H1 (cell line): ENCODE data around the gene PHF10. TPM values are rescaled to one million over a fixed set of nuclear protein-coding genes. Genes with fewer than 3 reads are reported as not detected.

Experiments
- CTCF ChIA-PET: fragments of 300-600 bp; sonication (Branson Sonifier 250); formaldehyde crosslinking; loops from one replicate; lab custom pipeline; 2021; ENCODE audit not compliant: partially characterized antibody; lab: Charles Lee
- POLR2A ChIA-PET: fragments of 300-600 bp; sonication (Branson Sonifier 250); formaldehyde crosslinking; loops from one replicate; lab custom pipeline; 2021; ENCODE audit warnings: inconsistent platforms; ENCODE audit not compliant: partially characterized antibody; lab: Charles Lee
- DNase-seq, 2 experiments: peaks; one replicate each; pipeline versions ENCODE4 v3.0.0 to v3.0.0-alpha.2; 2010 to 2022; ENCODE audit warnings: low spot score in 2 of 2, low read depth in 1 of 2, mixed read lengths in 1 of 2
- FAIRE-seq: peaks from 2 replicates; lab custom pipeline; 2011; peaks lifted over from hg19 to GRCh38; lab: Jason Lieb, UNC
- H2AFZ ChIP-seq: 2 replicates; pipeline ENCODE4 v1.8.1; 2012; ENCODE audit warnings: low read length, inconsistent platforms
- H2AK5ac ChIP-seq: 2 replicates; pipeline ENCODE4 v1.6.1; 2013; ENCODE audit warnings: low read depth, low read length
- H2BK120ac ChIP-seq: replicated peaks from 2 replicates; pipeline ENCODE3; 2013; ENCODE audit warnings: low read depth, low read length, inconsistent platforms
- H2BK12ac ChIP-seq: 2 replicates; pipeline ENCODE4 v1.6.1; 2013; ENCODE audit warnings: low read depth, low read length
- H2BK15ac ChIP-seq: 2 replicates; pipeline ENCODE4 v1.6.1; 2013; ENCODE audit warnings: low read length
- H2BK20ac ChIP-seq: 2 replicates; pipeline ENCODE4 v1.6.1; 2013; ENCODE audit warnings: low read length
- H2BK5ac ChIP-seq: 2 replicates; pipeline ENCODE4 v1.6.1; 2013; ENCODE audit warnings: low read depth, low read length
- H3K14ac ChIP-seq: 2 replicates; pipeline ENCODE4 v1.6.1; 2013; ENCODE audit warnings: inconsistent platforms; ENCODE audit not compliant: insufficient read length
- H3K18ac ChIP-seq: 2 replicates; pipeline ENCODE4 v1.6.1; 2013; ENCODE audit warnings: low read length; ENCODE audit errors: extremely low read depth
- H3K23ac ChIP-seq: 2 replicates; pipeline ENCODE4 v1.6.1; 2013; ENCODE audit warnings: inconsistent platforms; ENCODE audit not compliant: insufficient read length
- H3K23me2 ChIP-seq: 2 replicates; pipeline ENCODE4 v1.6.1; 2013; ENCODE audit warnings: low read depth, low read length
- H3K27ac ChIP-seq: 2 replicates; pipeline ENCODE4 v1.6.1; 2011; ENCODE audit warnings: low read depth, low read length, inconsistent platforms
- H3K27me3 ChIP-seq, 4 experiments: replicated peaks in 1 of 4; 1 replicate in 1 of 4; 2 replicates in 3 of 4; pipeline versions ENCODE4 v1.6.1 to v1.8.1; 2011 to 2013; ENCODE audit warnings: low read length in 3 of 4, mild to moderate bottlenecking in 3 of 4, inconsistent platforms in 2 of 4, mixed read lengths in 2 of 4, moderate library complexity in 1 of 4; ENCODE audit not compliant: control insufficient read depth in 3 of 4, insufficient read depth in 3 of 4; ENCODE audit errors: extremely low read depth in 1 of 4
- H3K36me3 ChIP-seq, 4 experiments: 2 replicates each; pipeline versions ENCODE4 v1.6.1 to v1.8.1; 2011 to 2013; ENCODE audit warnings: mild to moderate bottlenecking in 4 of 4, low read length in 3 of 4, moderate library complexity in 2 of 4, control low read depth in 1 of 4, inconsistent platforms in 1 of 4; ENCODE audit not compliant: insufficient read depth in 4 of 4, control insufficient read depth in 2 of 4
- H3K4ac ChIP-seq: replicated peaks from 2 replicates; pipeline ENCODE3; 2013; ENCODE audit warnings: low read length, low read depth, mixed read lengths, inconsistent platforms; ENCODE audit not compliant: insufficient read length
- H3K4me1 ChIP-seq, 4 experiments: replicated peaks in 1 of 4; 1 replicate in 1 of 4; 2 replicates in 3 of 4; pipeline versions ENCODE4 v1.6.1 to v1.8.1; 2011 to 2013; ENCODE audit warnings: low read length in 3 of 4, inconsistent platforms in 2 of 4, mixed read lengths in 1 of 4; ENCODE audit not compliant: insufficient read depth in 4 of 4, control insufficient read depth in 3 of 4
- H3K4me2 ChIP-seq, 2 experiments: 2 replicates each; pipeline versions ENCODE4 v1.6.1 to v1.8.1; 2011 to 2013; ENCODE audit warnings: low read depth in 2 of 2, low read length in 2 of 2, control low read depth in 1 of 2, inconsistent platforms in 1 of 2, mild to moderate bottlenecking in 1 of 2; ENCODE audit not compliant: insufficient read depth in 1 of 2
- H3K4me3 ChIP-seq, 4 experiments: fragments of 200-600, 300-600 bp in 1 of 4; sonication (generic), shearing (Covaris generic), sonication (Bioruptor Twin) in 1 of 4; 2 replicates each; pipeline versions ENCODE4 v1.5.1 to v1.8.1; 2011 to 2016; ENCODE audit warnings: low read length in 4 of 4, low read depth in 3 of 4, control low read depth in 2 of 4, inconsistent platforms in 2 of 4, mild to moderate bottlenecking in 2 of 4, mixed read lengths in 1 of 4, moderate library complexity in 1 of 4; ENCODE audit not compliant: insufficient read depth in 2 of 4; ENCODE audit errors: extremely low read depth in 1 of 4
- H3K56ac ChIP-seq: replicated peaks from 2 replicates; pipeline ENCODE3; 2013; ENCODE audit warnings: low read depth, mild to moderate bottlenecking, mixed read lengths, low read length, inconsistent platforms; ENCODE audit not compliant: insufficient read length
- H3K79me1 ChIP-seq: 2 replicates; pipeline ENCODE4 v1.6.1; 2013; ENCODE audit warnings: low read depth, low read length, control low read depth
- H3K79me2 ChIP-seq, 2 experiments: 2 replicates each; pipeline versions ENCODE4 v1.6.1 to v1.8.1; 2012 to 2013; ENCODE audit warnings: low read length in 2 of 2, mild to moderate bottlenecking in 2 of 2, inconsistent platforms in 1 of 2; ENCODE audit not compliant: insufficient read depth in 2 of 2, control insufficient read depth in 1 of 2
- H3K9ac ChIP-seq, 4 experiments: replicated peaks in 1 of 4; 1 replicate in 1 of 4; 2 replicates in 3 of 4; pipeline versions ENCODE4 v1.6.1 to v1.8.1; 2011 to 2013; ENCODE audit warnings: low read depth in 3 of 4, low read length in 3 of 4, control low read depth in 2 of 4, mild to moderate bottlenecking in 2 of 4, moderate library complexity in 2 of 4, inconsistent platforms in 1 of 4; ENCODE audit errors: extremely low read depth in 1 of 4
- H3K9me3 ChIP-seq, 2 experiments: 2 replicates each; pipeline versions ENCODE4 v1.6.1 to v1.8.1; 2012 to 2013; ENCODE audit warnings: mild to moderate bottlenecking in 2 of 2, moderate library complexity in 2 of 2, control low read depth in 1 of 2, inconsistent platforms in 1 of 2, low read depth in 1 of 2, low read length in 1 of 2, mixed read lengths in 1 of 2; ENCODE audit not compliant: insufficient read depth in 2 of 2
- H4K20me1 ChIP-seq, 2 experiments: replicated peaks in 1 of 2; 2 replicates each; pipeline versions ENCODE3 to v1.8.1; 2011 to 2013; ENCODE audit warnings: inconsistent platforms in 2 of 2, low read length in 2 of 2, mild to moderate bottlenecking in 1 of 2; ENCODE audit not compliant: insufficient read depth in 2 of 2, control insufficient read depth in 1 of 2
- H4K5ac ChIP-seq: 2 replicates; pipeline ENCODE4 v1.6.1; 2013; ENCODE audit warnings: low read length, low read depth, mixed read lengths, inconsistent platforms; ENCODE audit not compliant: insufficient read length
- H4K8ac ChIP-seq: 2 replicates; pipeline ENCODE4 v1.8.0; 2013; ENCODE audit warnings: mild to moderate bottlenecking, moderate library complexity, low read length, inconsistent platforms; ENCODE audit not compliant: insufficient read depth; ENCODE audit errors: extremely low read depth
- H4K91ac ChIP-seq: replicated peaks from 2 replicates; pipeline ENCODE3; 2013; ENCODE audit warnings: low read length, mixed read lengths, inconsistent platforms; ENCODE audit not compliant: insufficient read length
- MAX ChIP-seq: IDR thresholded peaks from 2 replicates; pipeline ENCODE4 v1.6.1; 2012; ENCODE audit warnings: inconsistent platforms
- POLR2AphosphoS5 ChIP-seq: IDR thresholded peaks from 2 replicates; pipeline ENCODE4 v1.6.1; 2011; ENCODE audit warnings: low read depth, low read length
- RFX5 ChIP-seq: IDR thresholded peaks from 2 replicates; pipeline ENCODE4 v1.6.1; 2011; ENCODE audit warnings: low read depth, low read length, improper control_type of control experiment, borderline replicate concordance
- SIX5 ChIP-seq: IDR thresholded peaks from 2 replicates; pipeline ENCODE4 v1.6.1; 2011; ENCODE audit warnings: mild to moderate bottlenecking, low read depth, low read length
- SP1 ChIP-seq: IDR thresholded peaks from 2 replicates; pipeline ENCODE4 v1.6.1; 2011; ENCODE audit warnings: low read depth, low read length
- WGBS, 2 experiments: shearing (Covaris generic) in 1 of 2; methylation state at CpG; one replicate each; pipeline versions ENCODE4 v1.1.6 to v1.1.7; 2013 to 2015; ENCODE audit warnings: low lambda C conversion rate in 2 of 2, mixed read lengths in 2 of 2, inconsistent platforms in 1 of 2, low coverage in 1 of 2, missing lambda C conversion rate in 1 of 2; ENCODE audit not compliant: insufficient replicate concordance in 2 of 2, insufficient coverage in 1 of 2, insufficient read length in 1 of 2; ENCODE audit errors: extremely low coverage in 1 of 2, missing lambda C conversion rate in 1 of 2; 5-methylcytosine and 5-hydroxymethylcytosine counted together
- polyA plus RNA-seq, 7 experiments: library from polyadenylated mRNA; depleted of rRNA in 3 of 7; stranded (reverse) in 5 of 7; unstranded in 2 of 7; fragments of >200 nt in 5 of 7; fragments of 200-250 nt in 2 of 7; gene quantifications; 1 replicate in 5 of 7; 2 replicates in 1 of 7; 4 replicates in 1 of 7; pipeline versions ENCODE4 v1.2.1 to v1.2.3, GENCODE V29; 2011 to 2013; ENCODE audit warnings: missing spikeins in 2 of 7, mixed read lengths in 2 of 7
- total RNA-seq: library from RNA; stranded (reverse); fragmentation: NEBNext Ultra II Directional; extraction: Animal tissue kit (Norgen Biotek cat#: 25700); gene quantifications from 2 replicates; pipeline ENCODE4 v1.2.1, GENCODE V29; 2021

Gene PHF10
- total and polyA plus RNA-seq, 2 of the 8 experiments (the other 6 are each of a cell fraction or from before 2014, with no cell fraction given), result 15.6 to 51.1 TPM

GRCh38 chr6:169752074-169752623 is 27.8 kb upstream of the PHF10 start:
- Histone ChIP-seq H3K14ac (no peak overlapping the region), H4K5ac (peak overlapping the region; percentile 50), H3K4ac (no peak overlapping the region), H3K18ac (peak overlapping the region; percentile 73), H3K27ac (peak overlapping the region; percentile 97), H2BK5ac (peak overlapping the region; percentile 90), H4K20me1 (no peaks in the 10 kb centered on the region), H4K8ac (peak overlapping the region; percentile 99; the same call in 1 of the 2 replicates), H3K27me3 (no peaks in the 10 kb centered on the region), H2AFZ (peak overlapping the region; percentile 84; the same call in 1 of the 2 replicates), H3K23ac (no peak overlapping the region), H2BK15ac (no peak overlapping the region), H2BK120ac (no peak overlapping the region), H2AK5ac (no peak overlapping the region), H3K23me2 (peaks cover 9% of the 10 kb centered on the region), H3K56ac (peak overlapping the region; percentile 83), H2BK12ac (peak overlapping the region; percentile 55; the same call in 1 of the 2 replicates), H3K4me2 (peak overlapping the region; percentile 84 to 97), H3K9me3 (no peaks in the 10 kb centered on the region), H3K9ac (peak overlapping the region; percentile 83 to 96 (median 94)), H2BK20ac (no peak overlapping the region), H3K79me2 (peaks cover 0 to 13% of the 10 kb centered on the region in 2 experiments; a peak in 2 of 4 replicates), H3K4me3 (peak overlapping the region; percentile 58 to 94 (median 91)), H3K4me1 (peaks cover 0 to 12% (median 6%) of the 10 kb centered on the region in 4 experiments; a peak in 5 of 7 replicates), H3K36me3 (no peaks in the 10 kb centered on the region; a peak in 1 of 8 replicates), H4K91ac (peak overlapping the region; percentile 63), H3K79me1 (no peaks in the 10 kb centered on the region)
- no peak for TF ChIP-seq MAX
- TF ChIP-seq SIX5, result no peak
- no peak; the same call in 1 of the 2 replicates for TF ChIP-seq POLR2AphosphoS5
- TF ChIP-seq RFX5, result no peak
- TF ChIP-seq SP1, result no peak
- DNase-seq, result no peak
- WGBS, 2 experiments, result 14% methylated on average over 19 of the region's 19 CpGs; no CpG with 5 or more reads in 1 of the 2 experiments
- no peak for FAIRE-seq
- POLR2A ChIA-PET, result interaction anchor here (0.6 to 4.2 kb wide), 17 partner anchors 9 to 814 kb away, joined by 3 to 35 read pairs (median 5); partner anchors contain the start of genes C6orf120, PHF10, PSMB1 and TBP
- CTCF ChIA-PET, result interaction anchor here (0.5 to 3.5 kb wide), 6 partner anchors 11 to 180 kb away, joined by 3 to 14 read pairs (median 4); no protein-coding TSS in a partner anchor
